RWPE1 (cell line): ENCODE measurements around the gene ZNF532.

Experiments
- CTCF ChIA-PET: fragments of 350-600 bp; sonication (Branson Sonifier 250); formaldehyde crosslinking; extraction: SDS; loops from one replicate; lab custom pipeline; 2021; lab: Yijun Ruan, JAX
- POLR2A ChIA-PET: fragments of 400-600 bp; formaldehyde crosslinking; extraction: SDS; loops from one replicate; lab custom pipeline; 2020; ENCODE audit warnings: antibody characterized with exemption; ENCODE audit not compliant: low non-redundant PET; lab: Yijun Ruan, JAX
- DNase-seq: peaks from one replicate; pipeline ENCODE4 v3.0.0; 2012; ENCODE audit warnings: low spot score
- H3K27ac ChIP-seq: fragments of 450-650 bp; 2 replicates; pipeline ENCODE4 v1.5.1; 2017
- TF ChIP-seq, protein P1 (sequence below): fragments of 450-650 bp; conservative IDR thresholded peaks from 2 replicates; pipeline ENCODE4 v1.5.1; 2017; ENCODE audit warnings: low read depth, mild to moderate bottlenecking

ZNF532 gene

DNA sequence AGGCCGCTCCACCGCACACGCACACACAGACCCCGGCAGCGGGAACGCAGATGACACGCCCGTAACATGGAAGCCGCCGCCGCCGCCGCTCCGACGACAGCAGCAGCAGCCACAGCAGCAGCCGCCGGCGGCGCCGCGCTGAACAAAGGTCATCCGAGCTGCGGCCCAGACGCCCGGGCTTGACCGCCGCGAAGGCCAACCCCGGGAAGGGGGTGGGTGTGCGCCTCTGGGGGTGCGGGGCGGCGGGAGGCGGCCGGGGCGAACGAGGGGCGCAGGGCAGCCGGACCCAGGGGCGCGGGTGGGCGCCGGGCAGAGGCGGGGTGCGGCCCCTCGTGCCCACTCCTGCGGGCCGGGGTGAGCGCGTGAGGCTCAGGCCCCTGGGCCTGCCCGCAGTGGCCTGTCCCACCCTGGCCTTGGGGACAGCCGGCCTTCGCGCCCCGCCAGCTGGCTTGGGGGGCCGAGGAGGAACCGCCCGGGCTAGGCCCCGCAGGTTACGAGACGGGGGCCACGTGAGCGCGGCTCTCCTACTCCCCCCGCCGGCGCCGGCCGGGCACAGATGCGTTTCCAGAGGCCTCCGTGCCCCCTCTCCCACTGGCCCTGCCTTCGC lies 1.0 kb upstream of the ZNF532 start:
- H3K27ac ChIP-seq, result peak overlapping the region; percentile 81
- POLR2A ChIA-PET, result no interaction called here
- TF ChIP-seq, protein P1, sequence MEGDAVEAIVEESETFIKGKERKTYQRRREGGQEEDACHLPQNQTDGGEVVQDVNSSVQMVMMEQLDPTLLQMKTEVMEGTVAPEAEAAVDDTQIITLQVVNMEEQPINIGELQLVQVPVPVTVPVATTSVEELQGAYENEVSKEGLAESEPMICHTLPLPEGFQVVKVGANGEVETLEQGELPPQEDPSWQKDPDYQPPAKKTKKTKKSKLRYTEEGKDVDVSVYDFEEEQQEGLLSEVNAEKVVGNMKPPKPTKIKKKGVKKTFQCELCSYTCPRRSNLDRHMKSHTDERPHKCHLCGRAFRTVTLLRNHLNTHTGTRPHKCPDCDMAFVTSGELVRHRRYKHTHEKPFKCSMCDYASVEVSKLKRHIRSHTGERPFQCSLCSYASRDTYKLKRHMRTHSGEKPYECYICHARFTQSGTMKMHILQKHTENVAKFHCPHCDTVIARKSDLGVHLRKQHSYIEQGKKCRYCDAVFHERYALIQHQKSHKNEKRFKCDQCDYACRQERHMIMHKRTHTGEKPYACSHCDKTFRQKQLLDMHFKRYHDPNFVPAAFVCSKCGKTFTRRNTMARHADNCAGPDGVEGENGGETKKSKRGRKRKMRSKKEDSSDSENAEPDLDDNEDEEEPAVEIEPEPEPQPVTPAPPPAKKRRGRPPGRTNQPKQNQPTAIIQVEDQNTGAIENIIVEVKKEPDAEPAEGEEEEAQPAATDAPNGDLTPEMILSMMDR, result no peak
- peak; percentile 11 for DNase-seq
- CTCF ChIA-PET, result no interaction called here

DNA sequence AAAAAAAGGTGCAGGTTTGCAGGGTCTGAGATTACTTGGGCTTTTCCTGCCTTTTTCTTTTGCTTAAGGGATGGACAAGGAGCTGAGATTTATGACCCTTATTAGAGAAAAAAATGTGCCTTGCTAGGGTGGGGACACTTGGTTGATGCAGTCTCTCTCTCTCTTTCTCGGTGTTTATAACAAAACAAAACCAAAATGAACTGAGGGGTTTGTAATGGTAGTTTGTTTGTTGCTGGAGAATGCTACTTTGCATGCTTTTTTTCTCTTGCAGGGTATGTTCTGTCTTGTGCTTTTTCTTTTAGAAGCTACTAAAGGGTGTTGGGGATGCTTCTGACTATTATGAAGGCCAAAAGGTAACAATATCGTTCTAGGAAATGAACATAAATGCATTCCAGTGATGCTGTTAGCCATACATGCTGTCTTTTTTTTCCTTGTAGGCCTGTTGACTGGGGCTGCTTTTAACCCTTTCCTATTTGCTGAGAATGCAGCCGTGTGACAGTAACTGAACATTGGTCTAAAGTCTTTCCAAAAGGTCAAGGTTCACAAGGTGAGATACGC lies 435 bp downstream of the ZNF532 start:
- ChIA-PET CTCF (interaction anchor here (0.7 kb wide), 1 partner anchor 79 kb away, joined by 3 read pairs; no protein-coding TSS in a partner anchor), POLR2A (interaction anchor here (0.6 kb wide), 1 partner anchor 10 kb away, joined by 4 read pairs; no protein-coding TSS in a partner anchor)
- TF ChIP-seq, protein P1, result no peak
- H3K27ac ChIP-seq, result peak overlapping the region; percentile 81; the same call in 1 of the 2 replicates
- no peak for DNase-seq

DNA sequence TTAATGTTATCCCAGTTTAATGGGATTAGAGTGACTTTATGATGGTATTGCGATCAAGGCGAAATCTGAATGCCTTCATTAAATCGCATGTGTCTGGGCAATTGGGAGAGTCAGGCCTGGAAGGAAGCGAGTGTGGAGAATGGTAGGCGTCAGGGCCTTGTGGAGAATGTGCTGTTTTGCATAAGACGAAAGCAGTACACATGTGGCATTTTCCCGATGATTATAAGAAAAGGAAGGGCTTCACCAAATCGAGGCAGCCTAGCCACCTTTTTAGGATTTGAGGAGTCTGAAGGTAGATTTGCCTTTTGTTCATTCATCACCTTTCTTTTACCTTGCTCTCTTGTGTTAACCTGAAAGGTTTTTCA lies 1.0 kb downstream of the ZNF532 start:
- TF ChIP-seq, protein P1, result no peak
- POLR2A ChIA-PET, result no interaction called here
- no peak overlapping the region for H3K27ac ChIP-seq
- CTCF ChIA-PET, result no interaction called here
- DNase-seq, result no peak

- POLR2A ChIA-PET, result no interaction called here
- TF ChIP-seq, protein P1, result no peak
- no peak for DNase-seq
- H3K27ac ChIP-seq, result no peak overlapping the region
- CTCF ChIA-PET, result no interaction called here
Measured at GRCh38 chr18:58866066-58866772, 1.5 kb downstream of the ZNF532 start.

GRCh38 chr18:58866773-58867150 lies 2.1 kb downstream of the ZNF532 start:
- no peak for DNase-seq
- POLR2A ChIA-PET, result no interaction called here
- H3K27ac ChIP-seq, result no peak overlapping the region
- TF ChIP-seq, protein P1, result no peak
- CTCF ChIA-PET, result no interaction called here

DNA sequence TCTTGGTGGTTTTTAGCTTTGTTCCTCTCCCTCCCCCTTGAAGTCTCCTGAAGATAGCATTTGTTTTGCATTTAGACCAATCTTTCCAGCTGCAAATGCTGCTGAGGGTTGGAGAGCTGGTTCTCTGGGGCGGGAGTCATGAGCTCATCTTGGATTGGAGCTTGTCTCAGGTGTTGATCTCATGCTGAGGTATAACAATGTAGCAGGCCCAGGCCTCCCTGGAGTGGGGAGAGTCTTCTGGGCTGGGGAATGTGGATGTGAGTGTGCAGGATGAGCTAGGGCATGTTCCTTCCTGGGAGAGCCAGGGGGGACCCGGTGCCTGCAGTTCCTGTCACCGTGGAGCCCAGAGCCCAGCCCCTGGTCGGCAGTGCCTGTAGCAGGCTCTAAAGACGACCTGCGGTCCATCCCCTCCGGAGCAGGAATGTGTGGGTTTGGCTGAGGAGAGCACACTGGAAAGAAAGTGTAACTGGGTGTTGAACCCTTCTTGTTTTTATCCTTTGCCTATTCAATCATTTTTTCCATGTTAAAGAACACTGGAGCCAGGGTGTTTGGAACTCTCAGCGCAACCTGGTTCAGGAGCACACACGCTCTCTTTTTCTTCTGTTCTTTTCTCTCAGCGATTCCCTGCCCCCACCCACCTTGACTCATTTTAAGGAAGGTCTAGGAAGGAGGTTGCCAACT lies 2.7 kb downstream of the ZNF532 start:
- H3K27ac ChIP-seq, result peak overlapping the region; percentile 63
- POLR2A ChIA-PET, result interaction anchor here (0.7 kb wide), 1 partner anchor 82 kb away, joined by 3 read pairs; no protein-coding TSS in a partner anchor
- DNase-seq, result peak; percentile 14
- TF ChIP-seq, protein P1, result no peak
- CTCF ChIA-PET, result interaction anchor here (0.6 kb wide), 1 partner anchor 137 kb away, joined by 3 read pairs; no protein-coding TSS in a partner anchor
